GM18873 (cell line): Measurements from ENCODE around the gene MFAP2.
"Not testable (repeated sequence)": the region's sequence is repeated elsewhere in the genome, so short reads cannot be mapped to it uniquely, and the experiment has no call there.

Experiments used
- ATAC-seq: cut with Tn5 transposase; IDR thresholded peaks from one replicate; pipeline ENCODE4 v1.9.1; 2021; ENCODE audit warnings: mild to moderate bottlenecking, moderate library complexity, moderate number of reproducible peaks; ENCODE audit not compliant: unreplicated experiment, low FRiP score

The MFAP2 gene

GRCh38 chr1:16933945-16934344 lies 46.5 kb downstream of the MFAP2 start:
- not testable (repeated sequence) for ATAC-seq

GRCh38 chr1:16931206-16931934 lies 49.0 kb downstream of the MFAP2 start:
- not testable (repeated sequence) for ATAC-seq

GRCh38 chr1:16929146-16930041 lies 51.0 kb downstream of the MFAP2 start:
- not testable (repeated sequence) for ATAC-seq

GRCh38 chr1:16927711-16928485 lies 52.5 kb downstream of the MFAP2 start:
- ATAC-seq, result no peak

GRCh38 chr1:16927256-16927655 lies 53.2 kb downstream of the MFAP2 start:
- no peak for ATAC-seq

GRCh38 chr1:16926491-16927073 lies 53.8 kb downstream of the MFAP2 start:
- no peak for ATAC-seq

- ATAC-seq, result no peak
Measured at GRCh38 chr1:16925635-16926490, 54.6 kb downstream of the MFAP2 start.

- no peak for ATAC-seq
Measured at GRCh38 chr1:16924919-16925477, 55.4 kb downstream of the MFAP2 start.
